GM19035 (cell line): Measurements from ENCODE around the gene ERP29.
"Not testable (repeated sequence)": the region's sequence is repeated elsewhere in the genome, so short reads cannot be mapped to it uniquely, and the experiment has no call there.

Experiments
- ATAC-seq: cut with Tn5 transposase; IDR thresholded peaks from one replicate; pipeline ENCODE4 v1.9.1; 2021; ENCODE audit not compliant: unreplicated experiment

ERP29 gene

GRCh38 chr12:112000820-112001219, 12.4 kb upstream of the ERP29 start:
- no peak for ATAC-seq

- ATAC-seq, result no peak
These were observed 11.7 kb upstream of the ERP29 start for GRCh38 chr12:112001576-112001975.

- ATAC-seq, result no peak
These were observed 9.2 kb upstream of the ERP29 start for GRCh38 chr12:112004041-112004440.

GRCh38 chr12:112005419-112006395, 7.5 kb upstream of the ERP29 start:
- ATAC-seq, result no peak

- ATAC-seq, result no peak
These were observed 5.3 kb upstream of the ERP29 start for GRCh38 chr12:112007945-112008344.

- no peak for ATAC-seq
These were observed 4.3 kb upstream of the ERP29 start for GRCh38 chr12:112008918-112009317.

GRCh38 chr12:112009596-112009995, 3.6 kb upstream of the ERP29 start:
- not testable (repeated sequence) for ATAC-seq

- ATAC-seq, result no peak
These were observed 2.5 kb upstream of the ERP29 start for GRCh38 chr12:112010415-112011344.

- ATAC-seq, result no peak
These were observed 1.5 kb upstream of the ERP29 start for GRCh38 chr12:112011685-112012084.

- ATAC-seq, result peak; percentile 30
These were observed 576 bp downstream of the ERP29 start for GRCh38 chr12:112013601-112014402.

- no peak for ATAC-seq
These were observed 2.7 kb downstream of the ERP29 start for GRCh38 chr12:112015938-112016337.

- ATAC-seq, result no peak
These were observed 3.8 kb downstream of the ERP29 start for GRCh38 chr12:112017041-112017440.

GRCh38 chr12:112018571-112019237, 5.5 kb downstream of the ERP29 start:
- no peak for ATAC-seq

- no peak for ATAC-seq
These were observed 7.8 kb downstream of the ERP29 start for GRCh38 chr12:112020947-112021457.

- no peak for ATAC-seq
These were observed 9.2 kb downstream of the ERP29 start for GRCh38 chr12:112022241-112023016.

- no peak for ATAC-seq
These were observed 10.7 kb downstream of the ERP29 start for GRCh38 chr12:112023759-112024396.

GRCh38 chr12:112025808-112026375, 12.7 kb downstream of the ERP29 start:
- ATAC-seq, result no peak

GRCh38 chr12:112029301-112029700, 16.1 kb downstream of the ERP29 start:
- no peak for ATAC-seq
